Adrenal gland (tissue), 12 donors: ENCODE results near the gene ATF6. TPM values are rescaled to one million over a fixed set of nuclear protein-coding genes. Genes with fewer than 3 reads are reported as not detected.

Experiments
- DNase-seq, 7 donors: peaks; one replicate each; pipeline ENCODE4 v3.0.0-alpha.2; 2019 to 2020
- H3K27ac ChIP-seq, 5 donors: fragments of 200-600 bp; sonication (generic) in 4 of 5; 1 replicate in 3 of 5; 2 replicates in 2 of 5; pipeline versions ENCODE4 v1.5.1 to v1.8.0; 2016 to 2020; ENCODE audit warnings: mild to moderate bottlenecking in 1 of 5
- H3K27me3 ChIP-seq: fragments of 200-600 bp; 2 replicates; pipeline ENCODE4 v1.8.0; 2021
- H3K36me3 ChIP-seq, 2 donors: fragments of 200-600 bp; replicated peaks in 1 of 2; 1 replicate in 1 of 2; 2 replicates in 1 of 2; pipeline versions ENCODE4 v1.5.1 to v1.8.0; 2018 to 2022
- H3K4me1 ChIP-seq, 2 donors: fragments of 200-600 bp; replicated peaks in 1 of 2; 1 replicate in 1 of 2; 2 replicates in 1 of 2; pipeline versions ENCODE4 v1.5.1 to v1.8.0; 2018 to 2021
- H3K4me3 ChIP-seq, 4 donors: fragments of 200-600 bp; sonication (generic) in 3 of 4; one replicate each; pipeline ENCODE4 v1.5.1; 2016 to 2018
- H3K9me3 ChIP-seq, 3 donors: fragments of 200-600 bp; sonication (generic) in 1 of 3; replicated peaks in 1 of 3; 1 replicate in 2 of 3; 2 replicates in 1 of 3; pipeline versions ENCODE4 v1.5.1 to v1.8.0; 2016 to 2021
- POLR2A ChIP-seq, 2 donors: fragments of 450-650 bp; IDR thresholded peaks; one replicate each; pipeline ENCODE4 v1.6.1; 2017; ENCODE audit warnings: antibody characterized with exemption in 2 of 2, mild to moderate bottlenecking in 2 of 2, moderate library complexity in 1 of 2
- WGBS, 4 donors: extraction: QIAGEN DNeasy Blood & Tissue Kit in 2 of 4; methylation state at CpG; one replicate each; pipeline versions ENCODE4 v1.1.5 to v1.1.7; 2013 to 2017; 5-methylcytosine and 5-hydroxymethylcytosine counted together
- intact Hi-C, 2 donors: fragments of 100-400 bp; cut with DNase I; formaldehyde crosslinking; loops; one replicate each; pipeline versions ENCODE4 v1.14.1 to v1.15.0; 2022 to 2023
- polyA plus RNA-seq, 3 donors: library from polyadenylated mRNA; stranded (reverse); fragments of 200-250 nt in 2 of 3; fragments of 350-450 nt in 1 of 3; fragmentation: Illumina TruSeq in 1 of 3; extraction: RNeasy Lipid Tissue Mini Kit (QIAGEN cat#74804) in 1 of 3; gene quantifications; one replicate each; pipeline ENCODE4 v1.2.3, GENCODE V29; 2013 to 2014
- total RNA-seq, 9 donors: library from RNA; depleted of rRNA in 4 of 9; stranded (reverse); fragments of >200 nt in 4 of 9; fragments of 120-200 nt in 1 of 9; fragmentation: NEBNext Ultra II Directional in 1 of 9; extraction: Animal tissue kit (Norgen Biotek cat#: 25700) in 1 of 9; gene quantifications; one replicate each; pipeline versions ENCODE4 v1.1.0 to v1.2.4, GENCODE V29; 2013 to 2023
- TF ChIP-seq, protein P1 (sequence below), 6 experiments: fragments of 450-650 bp in 4 of 6; fragments of 200-600 bp in 2 of 6; sonication (generic) in 1 of 6; IDR thresholded peaks; 1 replicate in 5 of 6; 2 replicates in 1 of 6; pipeline versions ENCODE4 v1.5.1 to v1.8.0; 2016 to 2021; ENCODE audit warnings: antibody characterized with exemption in 6 of 6, mild to moderate bottlenecking in 2 of 6, moderate library complexity in 1 of 6
- donor health status: healthy with polysubstance abuse.
- donor health status: Bipolar disorder and iron deficiency.
- donor health status: DM: yes; HTN: yes; CAD: no.
- donor health status: DM: no; HTN: no; CAD: no.
- donor health status: DM: no; HTN: no; CAD: no.
- donor health status: DM: yes; HTN: yes; CAD: no.

Gene ATF6
- total and polyA plus RNA-seq, 12 donors = 3.5 to 34.2 (median 28.0) TPM

DNA sequence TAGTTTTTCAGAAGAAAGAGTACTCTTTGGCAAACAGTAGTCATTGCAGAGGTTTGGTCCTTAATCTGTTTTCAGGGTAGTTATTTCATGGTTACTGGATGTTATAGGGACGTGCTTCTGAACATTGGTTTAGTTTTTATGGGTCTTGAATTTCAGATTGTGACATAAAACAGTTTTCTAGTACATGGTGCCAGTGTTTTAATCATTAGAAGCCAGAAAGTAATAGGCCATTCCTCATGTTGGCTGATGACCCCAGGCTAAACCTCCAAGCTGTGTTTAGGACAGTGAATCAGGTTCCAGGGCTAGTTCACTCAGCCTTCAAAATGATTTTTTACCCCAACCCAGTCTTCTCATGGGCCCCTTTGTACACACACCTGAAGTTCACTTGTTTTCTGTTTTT lies 184.3 kb downstream of the ATF6 start:
- Histone ChIP-seq H3K36me3 (no peaks in the 10 kb centered on the region), H3K4me3 (no peak overlapping the region), H3K4me1 (peaks cover 0 to 25% of the 10 kb centered on the region in 2 donors), H3K27me3 (no peaks in the 10 kb centered on the region), H3K9me3 (no peaks in the 10 kb centered on the region), H3K27ac (no peak overlapping the region)
- no peak for DNase-seq
- 94 to 100% (median 96%) methylated on average over 1 of the region's 1 CpG for WGBS, 4 donors
- intact Hi-C loops = no loop called here
- TF ChIP-seq, protein P1, sequence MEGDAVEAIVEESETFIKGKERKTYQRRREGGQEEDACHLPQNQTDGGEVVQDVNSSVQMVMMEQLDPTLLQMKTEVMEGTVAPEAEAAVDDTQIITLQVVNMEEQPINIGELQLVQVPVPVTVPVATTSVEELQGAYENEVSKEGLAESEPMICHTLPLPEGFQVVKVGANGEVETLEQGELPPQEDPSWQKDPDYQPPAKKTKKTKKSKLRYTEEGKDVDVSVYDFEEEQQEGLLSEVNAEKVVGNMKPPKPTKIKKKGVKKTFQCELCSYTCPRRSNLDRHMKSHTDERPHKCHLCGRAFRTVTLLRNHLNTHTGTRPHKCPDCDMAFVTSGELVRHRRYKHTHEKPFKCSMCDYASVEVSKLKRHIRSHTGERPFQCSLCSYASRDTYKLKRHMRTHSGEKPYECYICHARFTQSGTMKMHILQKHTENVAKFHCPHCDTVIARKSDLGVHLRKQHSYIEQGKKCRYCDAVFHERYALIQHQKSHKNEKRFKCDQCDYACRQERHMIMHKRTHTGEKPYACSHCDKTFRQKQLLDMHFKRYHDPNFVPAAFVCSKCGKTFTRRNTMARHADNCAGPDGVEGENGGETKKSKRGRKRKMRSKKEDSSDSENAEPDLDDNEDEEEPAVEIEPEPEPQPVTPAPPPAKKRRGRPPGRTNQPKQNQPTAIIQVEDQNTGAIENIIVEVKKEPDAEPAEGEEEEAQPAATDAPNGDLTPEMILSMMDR (IDR thresholded peaks at IDR 0.05) = no peak
- no peak for TF ChIP-seq POLR2A (IDR thresholded peaks at IDR 0.05)

DNA sequence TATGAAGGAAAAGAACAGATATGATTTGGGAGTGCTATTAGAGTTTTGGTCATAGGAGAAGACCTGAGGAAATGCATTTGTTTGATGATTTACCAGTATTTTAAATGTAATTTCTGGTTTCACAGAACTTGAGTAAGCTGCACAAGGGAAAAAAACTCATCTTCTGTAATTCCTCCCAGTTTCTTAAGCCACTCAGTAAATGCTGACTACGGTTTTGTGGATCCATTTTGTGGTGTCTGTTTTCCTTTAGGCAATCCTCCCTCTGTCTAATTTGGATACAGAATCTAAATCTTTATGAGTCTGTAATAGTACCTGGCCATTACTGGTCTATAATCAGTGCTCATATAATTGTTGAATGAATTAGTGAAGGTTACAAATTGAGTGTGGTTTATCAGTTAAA lies 185.5 kb downstream of the ATF6 start:
- Histone ChIP-seq H3K9me3 (no peaks in the 10 kb centered on the region), H3K36me3 (no peaks in the 10 kb centered on the region), H3K27me3 (no peaks in the 10 kb centered on the region), H3K4me3 (no peak overlapping the region), H3K27ac (no peak overlapping the region), H3K4me1 (peaks cover 0 to 25% of the 10 kb centered on the region in 2 donors)
- intact Hi-C loops = no loop called here
- no peak for DNase-seq
- WGBS, 4 donors = 70 to 90% (median 79%) methylated on average over 1 of the region's 1 CpG
- TF ChIP-seq, protein P1 (IDR thresholded peaks at IDR 0.05) = no peak
- no peak for TF ChIP-seq POLR2A (IDR thresholded peaks at IDR 0.05)

DNA sequence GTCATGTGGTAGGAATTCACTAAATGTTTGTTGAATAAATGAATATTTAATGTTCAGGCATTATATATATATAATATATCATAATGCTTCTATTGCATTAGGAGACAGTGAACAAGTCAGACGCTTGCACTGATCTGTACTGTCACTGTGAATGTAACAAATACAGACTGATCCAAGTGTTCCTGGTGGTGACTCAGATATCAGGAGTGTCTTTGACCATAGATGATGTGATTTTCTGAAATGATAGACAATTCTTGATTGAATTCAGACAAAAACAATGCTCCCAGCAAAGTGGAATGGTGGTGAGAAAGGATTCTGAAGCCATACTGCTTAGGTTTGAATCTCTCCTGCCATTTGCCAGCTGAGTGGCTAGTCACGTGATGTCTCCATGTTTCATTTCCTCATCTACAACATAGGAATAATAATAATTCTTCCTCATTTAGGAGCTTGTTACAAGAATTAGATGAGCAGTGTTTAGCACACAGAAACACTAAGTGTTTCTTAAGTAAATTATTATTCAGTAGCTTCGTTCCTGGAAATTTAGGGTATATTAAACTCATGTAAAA lies 186.6 kb downstream of the ATF6 start:
- H3K4me1 ChIP-seq = peaks cover 0 to 25% of the 10 kb centered on the region in 2 donors
- H3K27ac ChIP-seq = no peak overlapping the region
- intact Hi-C loops = no loop called here
- WGBS, 4 donors = 87 to 94% (median 91%) methylated on average over 3 of the region's 3 CpGs
- H3K36me3 ChIP-seq = no peaks in the 10 kb centered on the region
- no peak overlapping the region for H3K4me3 ChIP-seq
- TF ChIP-seq POLR2A (IDR thresholded peaks at IDR 0.05) = no peak
- TF ChIP-seq, protein P1 (IDR thresholded peaks at IDR 0.05) = no peak
- H3K27me3 ChIP-seq = no peaks in the 10 kb centered on the region
- H3K9me3 ChIP-seq = no peaks in the 10 kb centered on the region
- DNase-seq = no peak

DNA sequence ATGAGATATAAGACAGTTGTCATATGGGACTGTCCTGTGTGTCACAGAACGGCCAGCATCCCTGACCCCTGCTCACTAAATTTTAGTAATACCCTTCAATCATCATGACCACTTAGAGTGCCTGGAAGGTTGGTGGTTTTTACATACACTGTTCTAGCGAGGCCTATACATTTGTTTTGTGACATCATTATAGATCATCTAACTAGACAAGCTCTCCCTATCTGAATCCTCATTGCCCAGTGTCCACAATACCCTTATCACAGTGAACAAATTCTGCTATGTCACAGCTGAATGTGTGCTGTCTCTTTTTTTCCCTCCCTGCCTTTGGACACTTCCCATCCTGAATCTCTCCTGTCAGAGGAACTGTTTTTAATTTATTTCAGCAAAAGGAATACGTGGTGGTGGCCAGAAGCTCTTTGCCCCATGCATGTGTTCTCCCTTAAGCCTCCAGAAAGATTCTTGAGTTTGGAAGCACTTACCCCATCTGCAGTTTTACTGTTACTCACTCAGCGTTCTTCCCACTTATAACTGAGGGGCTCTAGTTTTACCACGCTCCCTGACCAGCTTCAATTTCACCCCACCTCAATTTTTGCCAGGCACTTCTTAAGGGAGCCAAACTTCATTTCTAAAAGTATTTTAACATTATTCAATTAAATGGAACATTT lies 187.3 kb downstream of the ATF6 start:
- intact Hi-C loops = no loop called here
- no peaks in the 10 kb centered on the region for H3K9me3 ChIP-seq

More for the DNA sequence above, 187.3 kb downstream of the ATF6 start:
- peaks cover 0 to 2% of the 10 kb centered on the region in 2 donors for H3K36me3 ChIP-seq
- WGBS, 4 donors = 83 to 89% (median 87%) methylated on average over 5 of the region's 5 CpGs
- H3K27me3 ChIP-seq = no peaks in the 10 kb centered on the region
- TF ChIP-seq POLR2A (IDR thresholded peaks at IDR 0.05) = no peak
- TF ChIP-seq, protein P1 (IDR thresholded peaks at IDR 0.05) = no peak
- H3K27ac ChIP-seq = no peak overlapping the region
- no peak for DNase-seq
- H3K4me1 ChIP-seq = peaks cover 0 to 25% of the 10 kb centered on the region in 2 donors
- no peak overlapping the region for H3K4me3 ChIP-seq
